HepG2 (cell line): ENCODE measurements around the gene CACNG5. TPM values are rescaled to one million over a fixed set of nuclear protein-coding genes. Genes with fewer than 3 reads are reported as not detected.
A peak's percentile ranks its signal among the peaks of the same experiment; 100 is the strongest.

Experiments used
- ATAC-seq: fragments of 200-7000 bp; cut with Tn5 transposase; 3 replicates; pipeline ENCODE4 v1.9.1; 2020; ENCODE audit warnings: mild to moderate bottlenecking, moderate library complexity
- BruUV-seq: library from RNA; stranded (reverse); fragments of 400-500 nt; replicated peaks from 2 replicates; lab custom pipeline; 2021; lab: Mats Ljungman, UMichigan
- CTCF ChIA-PET: fragments of 300-600 bp; formaldehyde crosslinking; extraction: SDS; loops from one replicate; lab custom pipeline; 2021; ENCODE audit warnings: low total read pairs, inconsistent platforms, low intra/inter-chr PET ratio; lab: Yijun Ruan, JAX
- POLR2A ChIA-PET: fragments of 350-600 bp; sonication (Branson Sonifier 250); formaldehyde crosslinking; loops from one replicate; lab custom pipeline; 2020; ENCODE audit warnings: antibody characterized with exemption, inconsistent platforms; lab: Yijun Ruan, JAX
- DNase-seq: peaks from one replicate; pipeline ENCODE4 v3.0.0-alpha.2; 2015; ENCODE audit warnings: low spot score
- FAIRE-seq: peaks from 3 replicates; lab custom pipeline; 2011; peaks lifted over from hg19 to GRCh38; lab: Jason Lieb, UNC
- H2AFZ ChIP-seq: one replicate; pipeline ENCODE4 v1.6.1; 2011; ENCODE audit warnings: low read length, inconsistent platforms
- H3K27ac ChIP-seq: fragments of 300-600 bp; 3 replicates; pipeline ENCODE4 v1.8.0; 2011; ENCODE audit warnings: mixed run types, mild to moderate bottlenecking, mixed read lengths, low read length, inconsistent platforms; ENCODE audit not compliant: insufficient read depth; ENCODE audit errors: extremely low read length
- H3K27me3 ChIP-seq, 2 experiments: fragments of 200-600 bp in 1 of 2; 2 replicates in 1 of 2; 3 replicates in 1 of 2; pipeline versions ENCODE4 v1.6.0 to v1.8.0; 2011; ENCODE audit warnings: low read length in 2 of 2, mild to moderate bottlenecking in 2 of 2, moderate library complexity in 2 of 2, inconsistent platforms in 1 of 2; ENCODE audit not compliant: insufficient read depth in 2 of 2, control insufficient read depth in 1 of 2
- H3K36me3 ChIP-seq, 2 experiments: fragments of 200-600 bp in 1 of 2; replicated peaks in 1 of 2; 2 replicates in 1 of 2; 3 replicates in 1 of 2; pipeline versions ENCODE4 v1.5.1 to v1.8.0; 2011; ENCODE audit warnings: low read length in 2 of 2, inconsistent platforms in 1 of 2; ENCODE audit not compliant: insufficient read depth in 2 of 2, control insufficient read depth in 1 of 2
- H3K4me1 ChIP-seq: 2 replicates; pipeline ENCODE4 v1.5.1; 2012; ENCODE audit warnings: low read length, inconsistent platforms; ENCODE audit not compliant: insufficient read depth
- H3K4me2 ChIP-seq: 2 replicates; pipeline ENCODE4 v1.6.0; 2011; ENCODE audit warnings: low read depth, low read length, inconsistent platforms
- H3K4me3 ChIP-seq, 3 experiments: fragments of 200-600 bp in 1 of 3; sonication (generic), shearing (Covaris generic) in 1 of 3; replicated peaks in 1 of 3; 2 replicates each; pipeline ENCODE4 v1.5.1; 2011 to 2016; ENCODE audit warnings: low read length in 3 of 3, inconsistent platforms in 2 of 3, low read depth in 2 of 3, mild to moderate bottlenecking in 2 of 3, control low read depth in 1 of 3, mixed read lengths in 1 of 3; ENCODE audit not compliant: insufficient read depth in 1 of 3
- H3K79me2 ChIP-seq: one replicate; pipeline ENCODE4 v1.6.1; 2011; ENCODE audit warnings: low read length, inconsistent platforms; ENCODE audit not compliant: insufficient read depth
- H3K9ac ChIP-seq: 2 replicates; pipeline ENCODE4 v1.6.0; 2011; ENCODE audit warnings: mild to moderate bottlenecking, low read depth, low read length, inconsistent platforms; ENCODE audit not compliant: insufficient read depth
- H3K9me3 ChIP-seq: 2 replicates; pipeline ENCODE4 v1.5.1; 2012; ENCODE audit warnings: mild to moderate bottlenecking, low read length
- H4K20me1 ChIP-seq: 2 replicates; pipeline ENCODE4 v1.6.0; 2011; ENCODE audit warnings: inconsistent platforms, mild to moderate bottlenecking, low read length, moderate library complexity; ENCODE audit not compliant: insufficient read depth
- HIVEP1 ChIP-seq: sonication (generic); formaldehyde crosslinking; IDR thresholded peaks from 2 replicates; pipeline ENCODE4 v1.4.0; 2020; ENCODE audit warnings: mild to moderate bottlenecking, missing genetic modification reagents
- MTF1 ChIP-seq: sonication (generic); formaldehyde crosslinking; IDR thresholded peaks from 2 replicates; pipeline ENCODE4 v1.5.0; 2020; ENCODE audit warnings: missing genetic modification reagents
- ZNF512B ChIP-seq: sonication (generic); formaldehyde crosslinking; IDR thresholded peaks from 2 replicates; pipeline ENCODE4 v1.5.1; 2020; ENCODE audit warnings: missing genetic modification reagents, mild to moderate bottlenecking, borderline replicate concordance
- ZNF562 ChIP-seq: sonication (generic); formaldehyde crosslinking; IDR thresholded peaks from 2 replicates; pipeline ENCODE4 v1.8.0; 2022; ENCODE audit warnings: missing genetic modification reagents, borderline replicate concordance
- WGBS: methylation state at CpG from one replicate; pipeline ENCODE4 v1.1.6; 2017; ENCODE audit warnings: low lambda C conversion rate; 5-methylcytosine and 5-hydroxymethylcytosine counted together
- in situ Hi-C: cut with HindIII; loops from 2 replicates; pipeline ENCODE4 v1.10.0; 2017; ENCODE audit warnings: low pct_unique_long_range_greater_than_20kb; ENCODE audit not compliant: extremely low pct_ligation_motif_present
- intact Hi-C: fragments of 100-400 bp; cut with micrococcal nuclease; formaldehyde crosslinking; loops from one replicate; pipeline ENCODE4 v1.10.0; 2022; ENCODE audit not compliant: unreplicated experiment
- polyA plus RNA-seq, 8 experiments: library from polyadenylated mRNA; depleted of rRNA in 3 of 8; stranded (reverse) in 7 of 8; unstranded in 1 of 8; fragments of >200 nt; fragmentation: Illumina TruSeq in 4 of 8; extraction: Trizol in 4 of 8; gene quantifications; 2 replicates each; pipeline versions ENCODE4 v1.2.1 to v1.2.3, GENCODE V29; 2011 to 2016; ENCODE audit warnings: low read depth in 4 of 8, missing spikeins in 1 of 8, mixed read lengths in 1 of 8; ENCODE audit not compliant: insufficient read depth in 1 of 8
- total RNA-seq, 5 experiments: library from RNA; depleted of rRNA; stranded (reverse); fragments of >200 nt; fragmentation: Illumina TruSeq; extraction: Trizol; gene quantifications; 2 replicates each; pipeline ENCODE4 v1.2.3, GENCODE V29; 2016; ENCODE audit warnings: low read depth in 1 of 5

Gene CACNG5
- total and polyA plus RNA-seq, 2 of the 13 experiments (the other 11 are each of a cell fraction or from before 2014, with no cell fraction given) = not detected

DNA sequence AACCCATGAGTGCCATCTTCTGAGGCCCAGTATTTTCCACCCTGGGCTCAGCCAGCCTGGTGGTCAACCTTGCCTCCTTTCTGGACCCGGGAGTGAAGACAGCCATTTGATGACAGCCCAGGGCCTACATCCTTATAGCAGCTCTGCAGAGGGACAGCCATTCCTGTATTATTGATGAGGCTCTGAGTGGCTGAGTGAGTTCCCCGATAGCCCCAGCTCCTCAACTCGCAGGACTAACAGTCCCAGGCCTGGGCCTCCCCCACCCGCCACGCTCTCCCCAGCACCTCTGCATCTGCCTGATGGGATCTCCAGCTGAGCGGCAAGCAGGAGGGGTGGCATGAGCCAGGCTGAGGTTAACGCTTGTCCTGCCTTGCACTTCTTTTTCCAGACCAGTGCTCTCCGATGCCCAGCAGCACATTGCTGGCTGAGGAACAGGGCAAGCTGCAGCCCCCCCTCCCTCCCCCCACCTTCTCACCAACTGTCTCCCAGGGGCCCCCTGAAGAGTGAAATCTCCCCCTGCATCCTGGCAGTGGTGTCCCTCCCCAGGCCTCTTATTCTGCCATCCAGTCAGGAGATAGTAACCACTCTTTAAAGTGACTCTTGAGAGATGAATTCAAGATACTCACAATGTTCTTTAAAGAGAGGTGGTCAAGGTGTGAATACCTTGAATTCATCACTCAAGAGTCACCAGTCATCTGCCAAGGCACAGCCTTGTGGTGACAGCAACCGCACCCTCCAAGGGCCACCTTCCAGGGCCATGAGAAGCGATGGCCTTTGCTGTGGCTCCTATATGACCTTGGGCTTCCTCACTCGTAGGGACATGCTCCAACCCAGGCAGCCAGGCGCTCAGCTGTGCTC lies 23.5 kb downstream of the CACNG5 start:
- Histone ChIP-seq H3K9ac (no peak overlapping the region), H3K27me3 (0 out of 5 replicates have a peak, but pooled peaks cover 0 to 16% of the 10 kb centered on the region in 2 experiments), H4K20me1 (no peaks in the 10 kb centered on the region), H2AFZ (no peak overlapping the region)
- 38% methylated on average over 9 of the region's 12 CpGs for WGBS
- no peak for DNase-seq
- ChIA-PET POLR2A (no interaction called here), CTCF (no interaction called here)
- no peak for TF ChIP-seq ZNF562 (CRISPR knock-in tag)
- TF ChIP-seq HIVEP1 (CRISPR knock-in tag) = no peak
- TF ChIP-seq ZNF512B (CRISPR knock-in tag) = no peak
- no peak for TF ChIP-seq MTF1 (CRISPR knock-in tag)
- TF ChIP-seq, all 625 proteins: peak for 0
- H3K79me2 ChIP-seq = no peaks in the 10 kb centered on the region
- no peak overlapping the region for H3K4me2 ChIP-seq
- no peaks in the 10 kb centered on the region for H3K36me3 ChIP-seq
- in situ Hi-C loops = no loop called here
- no peak overlapping the region for H3K27ac ChIP-seq
- intact Hi-C loops = no loop called here
- BruUV-seq = no TSS peak
- H3K4me1 ChIP-seq = no peaks in the 10 kb centered on the region
- peak; percentile 53; the same call in 2 of the 3 replicates for ATAC-seq
- FAIRE-seq = no peak
- no peak overlapping the region for H3K4me3 ChIP-seq
- no peaks in the 10 kb centered on the region for H3K9me3 ChIP-seq
